HG02642 (cell line): ENCODE data around the gene TOP2B.

Experiments used
- ATAC-seq: cut with Tn5 transposase; IDR thresholded peaks from one replicate; pipeline ENCODE4 v1.9.1; 2021; ENCODE audit warnings: mild to moderate bottlenecking; ENCODE audit not compliant: unreplicated experiment, poor library complexity

Gene TOP2B, protein sequence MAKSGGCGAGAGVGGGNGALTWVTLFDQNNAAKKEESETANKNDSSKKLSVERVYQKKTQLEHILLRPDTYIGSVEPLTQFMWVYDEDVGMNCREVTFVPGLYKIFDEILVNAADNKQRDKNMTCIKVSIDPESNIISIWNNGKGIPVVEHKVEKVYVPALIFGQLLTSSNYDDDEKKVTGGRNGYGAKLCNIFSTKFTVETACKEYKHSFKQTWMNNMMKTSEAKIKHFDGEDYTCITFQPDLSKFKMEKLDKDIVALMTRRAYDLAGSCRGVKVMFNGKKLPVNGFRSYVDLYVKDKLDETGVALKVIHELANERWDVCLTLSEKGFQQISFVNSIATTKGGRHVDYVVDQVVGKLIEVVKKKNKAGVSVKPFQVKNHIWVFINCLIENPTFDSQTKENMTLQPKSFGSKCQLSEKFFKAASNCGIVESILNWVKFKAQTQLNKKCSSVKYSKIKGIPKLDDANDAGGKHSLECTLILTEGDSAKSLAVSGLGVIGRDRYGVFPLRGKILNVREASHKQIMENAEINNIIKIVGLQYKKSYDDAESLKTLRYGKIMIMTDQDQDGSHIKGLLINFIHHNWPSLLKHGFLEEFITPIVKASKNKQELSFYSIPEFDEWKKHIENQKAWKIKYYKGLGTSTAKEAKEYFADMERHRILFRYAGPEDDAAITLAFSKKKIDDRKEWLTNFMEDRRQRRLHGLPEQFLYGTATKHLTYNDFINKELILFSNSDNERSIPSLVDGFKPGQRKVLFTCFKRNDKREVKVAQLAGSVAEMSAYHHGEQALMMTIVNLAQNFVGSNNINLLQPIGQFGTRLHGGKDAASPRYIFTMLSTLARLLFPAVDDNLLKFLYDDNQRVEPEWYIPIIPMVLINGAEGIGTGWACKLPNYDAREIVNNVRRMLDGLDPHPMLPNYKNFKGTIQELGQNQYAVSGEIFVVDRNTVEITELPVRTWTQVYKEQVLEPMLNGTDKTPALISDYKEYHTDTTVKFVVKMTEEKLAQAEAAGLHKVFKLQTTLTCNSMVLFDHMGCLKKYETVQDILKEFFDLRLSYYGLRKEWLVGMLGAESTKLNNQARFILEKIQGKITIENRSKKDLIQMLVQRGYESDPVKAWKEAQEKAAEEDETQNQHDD (N-terminal part only)

DNA sequence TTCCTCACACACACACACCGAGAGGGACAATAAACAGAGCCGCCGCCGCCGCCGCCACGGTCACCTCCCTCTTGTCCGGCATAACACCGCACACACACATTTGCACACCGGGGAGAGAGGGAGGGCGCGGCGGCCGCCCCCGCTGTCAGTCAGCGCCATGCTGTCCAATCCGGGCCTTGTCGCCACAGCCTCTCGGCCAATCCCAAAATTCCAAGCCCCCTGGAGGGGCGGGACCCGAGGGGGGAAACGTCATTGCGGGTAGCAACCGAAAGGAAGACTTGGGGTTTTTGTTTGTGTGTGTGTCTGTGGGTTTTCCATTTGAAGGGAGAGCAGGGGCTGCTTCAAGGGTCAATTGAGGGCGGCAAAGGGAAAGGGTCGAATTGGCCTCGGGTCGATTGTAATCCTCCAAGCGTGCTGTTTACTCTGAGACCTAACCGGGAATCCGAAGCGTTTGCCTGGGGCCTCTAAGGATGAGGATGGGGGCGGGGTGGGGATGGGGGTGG is at the start of gene TOP2B:
TOP2B (minus strand) TSS at position 96 of the 503 bp plus-strand sequence. CDS start 610 bp downstream, outside the sequence.
- peak; percentile 93 for ATAC-seq

- ATAC-seq: no peak
Measured at GRCh38 chr3:25713341-25713985, 48.8 kb upstream of the TOP2B start.

GRCh38 chr3:25711090-25711489 is 46.4 kb upstream of the TOP2B start:
- ATAC-seq: no peak

GRCh38 chr3:25708036-25708435 is 43.3 kb upstream of the TOP2B start:
- ATAC-seq: no peak

DNA sequence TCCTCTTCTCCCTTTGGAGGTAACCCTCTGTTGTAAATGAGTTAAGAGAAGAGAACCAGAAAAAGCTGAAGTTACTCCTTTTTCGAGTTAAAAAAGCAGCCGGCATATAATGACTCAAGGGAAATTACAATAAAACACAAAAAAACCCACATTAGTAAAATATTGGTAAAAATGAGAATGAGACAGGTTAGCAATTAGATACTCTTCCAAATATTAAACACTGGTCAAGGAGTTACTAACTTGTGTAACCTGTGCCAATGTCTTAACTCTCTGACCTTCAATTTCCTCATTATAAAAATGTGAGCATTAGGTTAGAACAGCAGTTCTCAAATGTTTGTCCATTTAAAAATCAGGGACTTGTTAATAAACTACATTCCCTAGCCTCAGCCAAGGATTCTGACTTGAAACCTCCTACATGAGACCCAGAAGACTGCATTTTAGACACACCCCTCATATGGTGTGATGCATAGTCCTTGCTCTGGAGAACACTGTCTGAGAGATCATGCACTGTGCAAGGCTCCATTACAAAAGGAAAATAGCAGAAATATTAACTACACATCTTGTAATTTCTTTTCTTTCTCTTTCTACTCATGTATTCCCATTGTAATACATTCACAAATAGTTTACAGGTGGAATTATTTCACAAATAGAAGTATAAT is 42.7 kb upstream of the TOP2B start:
- ATAC-seq: no peak

GRCh38 chr3:25706213-25706612 is 41.5 kb upstream of the TOP2B start:
- ATAC-seq: no peak

- ATAC-seq: no peak
Measured at GRCh38 chr3:25697553-25697952, 32.8 kb upstream of the TOP2B start.

- no peak for ATAC-seq
Measured at GRCh38 chr3:25695731-25696420, 31.2 kb upstream of the TOP2B start.

GRCh38 chr3:25693238-25693637 is 28.5 kb upstream of the TOP2B start:
- ATAC-seq: no peak

DNA sequence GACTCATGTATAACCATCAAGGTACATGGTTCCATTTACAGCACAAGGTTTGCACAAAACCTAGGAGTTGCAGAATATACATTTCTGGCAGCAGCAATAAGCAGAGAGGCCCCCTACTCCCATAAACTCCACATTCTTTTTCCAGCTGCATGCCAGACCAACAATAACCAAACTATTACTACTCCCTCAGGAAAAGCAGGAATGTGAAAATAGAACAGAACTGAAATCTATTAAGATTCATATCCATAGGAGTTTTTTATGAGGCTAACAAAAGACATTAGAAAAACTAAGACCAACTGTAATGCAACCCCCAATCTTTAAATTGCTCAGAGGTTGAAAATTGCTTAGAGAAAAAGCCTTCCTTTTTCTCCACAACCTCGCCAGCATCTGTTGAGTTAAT is 27.6 kb upstream of the TOP2B start:
- ATAC-seq: no peak

DNA sequence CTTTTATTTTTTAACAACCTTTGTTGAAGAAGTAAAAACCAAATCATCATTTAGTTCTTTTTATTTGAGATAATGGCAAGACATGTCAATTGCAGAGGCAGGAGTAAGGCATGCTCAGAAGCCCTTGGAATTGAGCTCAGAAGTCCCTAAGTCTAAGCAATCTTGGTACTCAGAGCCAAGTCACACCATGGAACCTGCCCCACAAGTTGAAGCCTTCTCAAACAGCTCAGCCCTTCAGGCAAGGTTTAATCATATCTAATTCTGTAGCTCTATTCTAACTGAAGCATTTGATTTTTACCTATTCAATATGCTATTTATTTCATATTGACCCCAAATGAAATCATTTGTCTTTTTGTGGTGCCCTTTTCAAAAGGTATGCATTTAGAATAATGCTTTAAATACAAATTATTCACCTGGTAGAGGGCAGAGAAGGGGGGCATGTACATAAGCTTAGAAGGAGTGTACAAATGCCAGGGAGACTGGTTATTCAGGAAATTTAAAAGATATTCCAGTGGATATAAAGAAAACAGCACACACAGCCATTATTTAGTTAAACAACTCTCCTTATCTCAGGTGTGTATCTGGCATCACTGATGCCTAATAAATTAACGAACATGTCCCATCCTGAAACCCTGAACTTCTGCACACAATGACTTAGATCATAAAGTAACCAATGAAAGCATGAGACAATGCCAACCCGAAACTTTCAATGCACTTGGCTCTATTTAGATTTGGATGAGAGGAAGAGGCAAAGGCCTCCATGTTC is 26.2 kb upstream of the TOP2B start:
- no peak for ATAC-seq

DNA sequence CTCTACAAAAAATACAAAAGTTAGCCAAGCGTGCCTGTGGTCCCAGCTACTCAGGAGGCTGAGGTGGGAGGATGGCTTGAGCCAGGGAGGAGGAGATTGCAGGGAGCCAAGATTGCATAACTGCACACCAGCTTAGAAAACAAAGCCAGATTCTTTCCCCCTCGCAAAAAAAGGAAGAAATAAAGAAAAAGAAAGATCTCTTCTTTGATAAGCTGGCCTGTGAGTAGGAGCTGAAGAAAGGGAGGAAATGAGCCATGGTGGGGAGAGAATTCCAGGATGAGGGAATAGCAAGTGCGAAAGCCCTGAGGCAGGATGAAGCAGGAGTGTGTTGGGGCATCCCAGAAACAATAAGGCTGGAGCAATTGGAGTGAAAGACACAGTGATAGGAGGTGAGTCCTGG is 24.5 kb upstream of the TOP2B start:
- ATAC-seq: no peak

DNA sequence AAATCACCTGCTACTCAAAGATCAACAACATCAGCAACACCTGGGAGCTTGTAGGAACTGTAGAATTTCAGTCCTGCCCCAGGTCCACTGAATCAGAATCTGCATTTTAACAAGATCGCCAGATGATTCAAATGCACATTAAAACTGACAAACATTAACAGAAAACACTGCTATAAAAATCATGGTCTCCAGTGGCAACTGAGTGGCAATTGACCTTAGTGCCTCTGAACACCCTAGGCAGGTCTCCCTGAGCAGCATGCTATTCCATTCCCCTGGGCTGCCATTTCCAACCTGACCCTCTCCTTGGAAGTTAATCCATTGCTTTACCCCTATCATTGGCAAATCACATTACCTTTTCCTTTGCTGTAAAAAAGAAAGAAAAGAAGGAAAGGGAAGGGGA is 23.0 kb upstream of the TOP2B start:
- no peak for ATAC-seq

GRCh38 chr3:25686766-25687165 is 22.1 kb upstream of the TOP2B start:
- ATAC-seq: no peak

- ATAC-seq: no peak
Measured at GRCh38 chr3:25683882-25684281, 19.2 kb upstream of the TOP2B start.

- ATAC-seq: no peak
Measured at GRCh38 chr3:25683410-25683809, 18.7 kb upstream of the TOP2B start.

GRCh38 chr3:25679642-25680302 is 15.1 kb upstream of the TOP2B start:
- ATAC-seq: no peak

DNA sequence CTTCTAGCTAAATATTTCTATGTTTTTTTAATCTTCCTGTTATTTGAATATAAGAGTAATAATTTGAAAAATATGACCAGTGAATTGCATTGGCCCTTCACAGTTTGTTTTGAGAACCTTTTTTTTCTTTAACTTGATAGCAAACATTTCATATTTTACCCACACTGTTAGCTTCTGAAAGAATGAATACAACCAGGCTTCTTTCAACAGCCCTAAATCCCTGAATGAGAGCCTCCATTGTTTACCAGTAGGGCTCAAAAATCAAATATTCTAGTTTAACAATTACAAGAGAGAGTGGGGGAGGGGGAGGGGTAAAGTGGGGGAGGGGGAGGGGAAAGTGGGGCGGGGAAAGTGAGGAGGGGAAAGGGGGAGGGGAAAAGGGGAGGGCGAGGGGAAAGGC is 14.5 kb upstream of the TOP2B start:
- ATAC-seq: no peak
